EH (cell line): ENCODE data around the gene TBC1D16.
"Not testable (repeated sequence)": the region's sequence is repeated elsewhere in the genome, so short reads cannot be mapped to it uniquely, and the experiment has no call there.

Source experiments
- DNase-seq: peaks from one replicate; pipeline ENCODE4 v3.0.0-alpha.2; 2015; ENCODE audit warnings: low read depth

TBC1D16 gene

GRCh38 chr17:79971651-79972050, 64.0 kb downstream of the TBC1D16 start:
- DNase-seq = no peak

DNA sequence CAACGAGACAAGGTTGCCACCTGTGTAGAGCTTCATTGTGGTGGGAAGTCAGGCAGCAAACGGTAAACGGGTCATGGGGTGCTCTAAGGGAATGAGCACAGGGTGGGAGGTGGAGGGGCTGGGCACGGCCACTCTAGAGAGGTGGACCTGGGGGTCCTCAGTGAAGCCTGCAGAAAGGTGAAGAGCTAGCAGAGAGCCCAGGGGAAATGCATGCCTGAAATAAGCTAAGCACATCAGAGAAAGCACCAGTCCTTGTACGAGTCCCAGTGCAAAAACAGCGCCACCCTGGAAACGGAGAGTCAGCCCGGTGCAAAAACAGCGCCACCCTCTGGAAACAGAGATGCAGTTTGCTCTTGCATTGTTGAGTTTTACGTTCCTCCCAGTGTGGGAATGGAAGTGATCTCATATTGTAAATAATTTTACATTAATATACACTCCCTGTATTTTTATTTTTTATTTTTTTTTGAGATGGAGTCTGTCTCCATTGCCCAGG, 65.0 kb downstream of the TBC1D16 start:
- peak; percentile 18 for DNase-seq

DNA sequence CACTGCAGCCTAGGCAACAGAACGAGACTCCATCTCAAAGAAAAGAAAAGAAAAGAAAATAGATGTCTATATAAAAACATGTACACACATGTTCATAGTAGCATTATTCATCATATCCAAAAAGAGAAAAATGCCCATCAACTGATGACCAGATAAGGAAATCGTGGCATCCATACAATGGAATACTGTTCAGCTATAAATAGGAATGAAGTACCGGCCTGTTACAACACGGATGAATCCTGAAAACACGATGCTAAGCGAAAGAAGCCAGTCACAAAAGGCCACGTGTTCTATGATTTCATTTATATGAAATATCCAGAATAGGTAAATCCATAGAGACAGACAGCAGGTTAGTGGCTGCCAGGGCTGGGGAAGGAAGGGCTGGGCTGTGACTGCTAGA, 65.8 kb downstream of the TBC1D16 start:
- DNase-seq = no peak

DNA sequence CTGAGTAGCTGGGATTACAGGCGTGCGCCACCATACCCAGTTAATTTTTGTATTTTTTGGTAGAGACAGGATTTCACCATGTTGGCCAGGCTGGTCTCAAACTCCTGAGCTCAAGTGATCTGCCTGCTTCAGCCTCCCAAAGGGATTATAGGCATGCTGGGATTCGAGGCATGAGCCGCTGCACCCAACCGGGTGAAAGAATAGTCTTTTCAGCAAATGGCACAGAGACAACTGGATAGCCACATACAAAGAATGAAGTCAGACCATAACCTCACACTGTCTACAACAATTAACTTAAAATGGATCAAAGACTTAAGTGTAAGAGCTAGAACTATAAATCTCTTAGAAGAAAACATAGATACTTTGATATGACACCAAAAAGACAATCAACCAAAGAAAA, 67.6 kb downstream of the TBC1D16 start:
- DNase-seq = no peak

- DNase-seq = no peak
These were observed 69.0 kb downstream of the TBC1D16 start for GRCh38 chr17:79966681-79967080.

- no peak for DNase-seq
These were observed 69.9 kb downstream of the TBC1D16 start for GRCh38 chr17:79965806-79966205.

DNA sequence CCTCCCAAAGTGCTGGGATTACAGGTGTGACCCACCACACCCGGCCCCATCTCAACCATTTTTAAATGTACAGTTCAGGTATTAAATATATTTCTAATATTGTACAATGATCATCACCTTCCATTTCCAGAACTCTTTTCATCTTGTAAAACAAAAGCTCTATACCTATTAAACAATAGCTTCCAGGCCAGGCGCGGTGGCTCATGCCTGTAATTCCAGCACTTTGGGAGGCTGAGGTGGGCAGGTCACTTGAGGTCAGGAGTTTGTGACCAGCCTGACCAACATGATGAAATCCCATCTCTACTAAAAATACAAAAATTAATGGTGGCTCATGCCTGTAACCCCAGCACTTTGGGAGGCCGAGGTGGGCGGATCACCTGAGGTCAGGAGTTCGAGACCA, 73.2 kb downstream of the TBC1D16 start:
- DNase-seq = not testable (repeated sequence)

GRCh38 chr17:79961567-79961966, 74.1 kb downstream of the TBC1D16 start:
- DNase-seq = not testable (repeated sequence)

- peak; percentile 68 for DNase-seq
These were observed 74.7 kb downstream of the TBC1D16 start for GRCh38 chr17:79960788-79961522.

DNA sequence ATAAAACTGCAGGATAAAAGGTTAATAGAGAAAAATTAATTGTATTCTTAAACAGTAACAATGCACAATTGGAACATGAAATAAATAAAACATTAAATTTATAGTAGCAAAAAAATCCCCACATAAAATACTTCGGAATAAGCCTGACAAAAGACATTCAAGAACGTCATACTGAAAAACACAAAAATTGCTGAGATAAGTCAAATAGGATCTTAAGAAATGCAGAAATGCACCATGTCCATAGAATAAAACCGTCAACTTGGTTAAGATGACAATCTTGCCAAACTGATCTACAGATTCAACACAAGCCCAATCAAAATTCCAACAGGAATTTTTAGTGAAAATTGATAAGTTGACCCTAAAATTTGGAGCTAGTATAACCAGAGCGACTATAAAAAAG, 76.6 kb downstream of the TBC1D16 start:
- no peak for DNase-seq

- no peak for DNase-seq
These were observed 78.8 kb downstream of the TBC1D16 start for GRCh38 chr17:79956853-79957252.

GRCh38 chr17:79956441-79956735, 79.3 kb downstream of the TBC1D16 start:
- DNase-seq = not testable (repeated sequence)

GRCh38 chr17:79955691-79956440, 79.8 kb downstream of the TBC1D16 start:
- no peak for DNase-seq

GRCh38 chr17:79955167-79955549, 80.5 kb downstream of the TBC1D16 start:
- no peak for DNase-seq

GRCh38 chr17:79954281-79955166, 81.1 kb downstream of the TBC1D16 start:
- DNase-seq = no peak

DNA sequence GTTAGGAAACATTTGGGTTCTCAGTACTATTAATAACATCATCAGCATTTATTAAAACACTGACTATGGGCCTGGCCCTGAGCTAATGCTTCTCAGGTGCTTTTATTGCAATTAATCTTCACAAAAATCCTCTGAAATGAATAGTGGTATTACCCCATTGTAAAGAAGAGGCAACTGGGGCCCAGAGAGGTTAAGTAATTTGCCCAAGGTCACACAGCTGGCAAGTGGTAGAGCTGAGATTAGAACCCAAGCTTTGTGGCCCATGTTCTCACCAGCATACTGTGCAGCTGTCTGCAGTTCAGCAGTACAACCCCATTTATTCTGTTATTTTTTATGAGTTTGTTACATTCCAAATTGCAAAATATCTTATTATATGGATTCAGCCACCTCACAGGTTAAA, 82.3 kb downstream of the TBC1D16 start:
- DNase-seq = no peak

- no peak for DNase-seq
These were observed 82.8 kb downstream of the TBC1D16 start for GRCh38 chr17:79952901-79953300.

DNA sequence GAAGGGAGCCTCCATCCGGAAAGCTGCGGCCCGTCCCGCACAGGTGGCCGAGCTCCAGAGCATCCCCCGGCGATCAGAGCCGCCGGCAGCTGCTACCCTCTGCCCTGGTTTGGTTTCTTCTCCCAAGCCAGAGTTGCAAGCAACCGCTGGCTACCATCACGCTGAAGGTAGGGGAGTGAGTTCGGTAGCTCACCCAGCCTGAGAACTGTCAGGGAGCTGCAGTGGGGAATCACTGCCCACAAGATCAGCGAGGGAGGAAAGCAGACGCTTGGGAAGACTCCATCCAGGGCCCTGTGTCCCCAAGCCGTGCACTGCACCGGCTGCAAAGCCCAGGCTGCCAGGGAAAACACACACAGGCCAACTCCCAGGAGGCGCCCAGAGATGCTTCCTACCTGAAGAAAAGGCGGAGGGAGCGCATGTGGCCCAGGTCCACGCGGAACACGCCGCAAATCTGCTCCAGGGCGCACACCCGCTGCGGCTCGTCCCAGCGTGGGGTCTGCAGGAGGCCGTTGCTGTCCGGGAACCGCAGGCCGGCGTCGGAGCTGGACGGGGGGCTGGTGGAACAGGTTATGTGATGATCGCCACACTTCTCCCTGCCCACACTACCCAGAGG, 83.3 kb downstream of the TBC1D16 start:
- no peak for DNase-seq

DNA sequence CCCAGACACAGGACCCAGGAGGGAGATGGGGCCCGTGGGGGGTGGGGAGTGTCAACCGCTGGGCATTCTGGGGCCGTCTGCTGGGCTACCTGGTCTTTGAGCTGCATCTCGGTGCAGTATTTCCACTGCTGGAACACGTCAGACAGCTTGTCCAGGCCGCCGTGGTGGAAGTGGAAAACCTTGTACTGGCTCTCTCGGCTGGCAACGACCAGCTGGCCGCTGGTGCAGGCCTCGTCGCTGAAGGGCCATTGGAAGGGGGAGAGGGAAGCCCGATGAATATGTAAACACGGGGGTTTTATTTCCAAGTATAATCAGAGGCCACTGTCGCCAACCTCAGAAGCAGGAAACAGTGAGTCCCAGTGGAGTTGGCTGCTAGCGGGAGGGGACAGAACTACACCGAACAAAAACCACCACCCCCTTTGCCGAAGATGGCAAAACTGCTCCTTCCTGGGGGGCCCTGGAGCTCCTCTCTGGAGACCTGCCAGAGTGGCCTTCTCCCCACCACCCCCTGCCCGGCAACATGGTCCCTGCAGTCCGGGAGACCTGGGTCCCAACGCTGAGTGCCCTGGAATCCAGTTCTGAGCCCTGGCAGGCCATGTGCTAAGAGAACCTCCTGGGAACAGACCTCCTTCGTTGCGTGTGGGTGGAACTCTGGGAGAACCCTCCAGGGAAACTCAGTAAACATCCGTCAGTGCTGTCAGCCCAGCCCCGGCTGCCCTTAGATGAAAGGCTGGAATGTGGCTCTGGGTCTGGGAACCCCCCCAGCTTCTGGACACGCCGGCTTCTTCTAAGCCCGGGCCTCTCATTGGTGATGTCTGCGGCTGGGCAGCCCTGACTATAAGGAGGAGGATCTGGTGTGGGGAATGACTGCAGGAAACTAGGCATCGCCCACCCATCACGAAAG, 84.1 kb downstream of the TBC1D16 start:
- peak; percentile 89 for DNase-seq

GRCh38 chr17:79950751-79951150, 84.9 kb downstream of the TBC1D16 start:
- DNase-seq = no peak

DNA sequence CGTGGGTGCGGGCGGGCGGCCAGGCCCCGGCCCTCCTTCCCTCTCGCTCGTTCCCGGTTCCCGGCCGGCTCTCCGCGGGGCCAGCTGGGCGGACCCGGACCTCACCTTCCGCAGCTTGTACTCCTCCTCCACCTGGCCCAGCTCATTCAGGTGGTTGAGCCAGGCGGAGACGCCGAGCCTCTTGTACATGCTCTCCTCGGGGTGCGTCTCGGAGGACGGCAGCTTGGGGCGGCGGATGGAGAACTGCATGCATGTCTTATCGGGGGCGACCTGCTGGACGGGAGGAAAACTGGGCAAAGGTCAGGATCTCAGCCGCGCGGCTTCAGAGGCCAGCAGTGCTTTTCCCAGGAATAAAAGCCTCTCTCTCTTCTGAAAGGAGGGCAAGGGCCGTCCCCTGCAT, 85.4 kb downstream of the TBC1D16 start:
- DNase-seq = no peak
